K562 treated with DMSO at 1 percent for 12 hours (cell line): ENCODE measurements around the gene KRTAP21-3. TPM values are rescaled to one million over a fixed set of nuclear protein-coding genes. Genes with fewer than 3 reads are reported as not detected.

ENCODE experiments used
- total RNA-seq: library from RNA; unstranded; fragments of 300-600 nt; gene quantifications from 2 replicates; pipeline ENCODE4 v1.2.3, GENCODE V29; 2022; ENCODE audit not compliant: insufficient read depth

KRTAP21-3 gene
- not detected in 2 replicates for total RNA-seq

DNA sequence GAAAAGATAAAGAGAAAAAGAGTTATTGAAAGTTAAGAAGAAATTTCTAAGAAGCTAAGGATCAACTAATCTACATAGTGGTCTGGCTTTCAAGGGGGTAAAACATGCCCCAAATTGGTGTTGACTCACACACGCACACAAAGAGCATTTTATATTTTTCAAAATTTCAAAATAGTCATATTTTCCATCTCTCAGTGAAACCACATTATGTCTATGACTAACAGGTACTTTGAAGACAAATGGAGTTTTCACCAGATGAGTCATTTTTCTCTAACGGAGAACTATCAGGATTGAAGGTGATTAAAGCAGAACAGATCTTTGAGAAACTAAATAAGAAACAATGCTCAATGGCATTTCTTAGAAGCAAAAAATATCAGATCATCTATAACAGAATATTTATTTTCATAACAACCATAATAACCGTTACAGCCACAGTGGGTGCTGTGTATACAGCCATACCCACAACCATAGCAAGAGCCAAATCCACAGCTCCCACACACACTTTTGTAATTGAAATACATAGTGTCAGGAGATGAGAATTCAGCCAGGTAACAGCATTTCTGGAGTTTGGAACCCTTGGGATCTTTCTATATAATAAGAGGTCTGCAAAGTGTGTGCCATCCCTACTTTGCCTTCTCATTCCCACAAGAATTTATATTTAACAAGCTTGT lies at the start of gene KRTAP21-3:
KRTAP21-3 (minus strand) TSS at position 539 of the 671 bp plus-strand sequence; CDS start at position 521, 18 bp downstream.

GRCh38 chr21:30755328-30755727 lies 36.8 kb upstream of the KRTAP21-3 start, which contains the start of gene KRTAP21-1:
Gene KRTAP21-1 (minus strand): TSS chr21:30755428. CDS start chr21:30755378, 50 bp downstream.

DNA sequence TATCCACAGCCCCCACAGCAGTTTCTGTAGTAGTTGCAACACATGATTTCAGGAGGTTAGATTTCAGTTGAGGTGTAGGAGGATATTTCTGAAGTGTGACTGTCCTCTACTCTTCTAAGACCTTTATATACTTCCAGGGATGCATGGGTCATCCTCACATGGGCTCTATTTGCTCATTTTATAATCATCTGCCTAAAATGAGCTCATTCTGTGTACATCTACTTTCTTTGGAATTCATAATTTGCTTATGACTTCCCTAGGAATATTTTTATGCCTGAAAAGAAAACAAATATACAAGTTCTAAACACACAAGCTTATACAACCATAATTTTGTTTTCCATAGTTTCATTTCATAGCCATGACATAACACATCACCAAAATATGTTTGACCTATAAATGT lies 28.6 kb upstream of the KRTAP21-3 start, which contains the start of gene KRTAP21-2:
KRTAP21-2 (minus strand) TSS at position 101 of the 400 bp plus-strand sequence; CDS start at position 44, 57 bp downstream.

Other genes with a start within 250 kb of the KRTAP21-3 start
- gene KRTAP19-1, start 238.4 kb downstream of the KRTAP21-3 start, total RNA-seq = not detected in 2 replicates
- gene KRTAP19-2, start 231.3 kb downstream of the KRTAP21-3 start, total RNA-seq = not detected in 2 replicates
- gene KRTAP19-3, start 226.8 kb downstream of the KRTAP21-3 start, total RNA-seq = not detected in 2 replicates
- not detected in 2 replicates for gene KRTAP19-4, start 221.6 kb downstream of the KRTAP21-3 start, total RNA-seq
- not detected in 2 replicates for gene KRTAP19-5, start 216.6 kb downstream of the KRTAP21-3 start, total RNA-seq
- gene KRTAP19-6, start 176.9 kb downstream of the KRTAP21-3 start, total RNA-seq = not detected in 2 replicates
- gene KRTAP19-7, start 157.5 kb downstream of the KRTAP21-3 start, total RNA-seq = not detected in 2 replicates
- gene KRTAP22-2, start 128.4 kb downstream of the KRTAP21-3 start, total RNA-seq = not detected in 2 replicates
- not detected in 2 replicates for gene KRTAP6-3, start 126.3 kb downstream of the KRTAP21-3 start, total RNA-seq
- gene KRTAP6-2, start 119.9 kb downstream of the KRTAP21-3 start, total RNA-seq = not detected in 2 replicates
- gene KRTAP22-1, start 117.7 kb downstream of the KRTAP21-3 start, total RNA-seq = not detected in 2 replicates
- gene KRTAP6-1, start 104.8 kb downstream of the KRTAP21-3 start, total RNA-seq = not detected in 2 replicates
- not detected in 2 replicates for gene KRTAP20-1, start 102.4 kb downstream of the KRTAP21-3 start, total RNA-seq
- gene KRTAP20-4, start 98.2 kb downstream of the KRTAP21-3 start, total RNA-seq = not detected in 2 replicates
- gene KRTAP20-2, start 83.6 kb downstream of the KRTAP21-3 start, total RNA-seq = not detected in 2 replicates
- not detected in 2 replicates for gene KRTAP20-3, start 75.9 kb downstream of the KRTAP21-3 start, total RNA-seq
- not detected in 2 replicates for gene KRTAP21-2, start 28.5 kb upstream of the KRTAP21-3 start, total RNA-seq
- gene KRTAP21-1, start 36.7 kb upstream of the KRTAP21-3 start, total RNA-seq = not detected in 2 replicates
- gene KRTAP8-1, start 94.5 kb upstream of the KRTAP21-3 start, total RNA-seq = not detected in 2 replicates
- gene KRTAP7-1, start 111.0 kb upstream of the KRTAP21-3 start, total RNA-seq = not detected in 2 replicates
- gene KRTAP11-1, start 162.8 kb upstream of the KRTAP21-3 start, total RNA-seq = not detected in 2 replicates